Neuronal stem cell (in vitro differentiated cells): Measurements from ENCODE around the gene LNX1.

Source experiments
- DNase-seq: peaks from one replicate; pipeline ENCODE4 v3.0.0-alpha.2; 2013; ENCODE audit warnings: low spot score
- H2AFZ ChIP-seq: one replicate; pipeline ENCODE4 v1.6.1; 2013; ENCODE audit warnings: mild to moderate bottlenecking, low read length, inconsistent platforms
- H2AK5ac ChIP-seq: 2 replicates; pipeline ENCODE4 v1.6.1; 2013; ENCODE audit warnings: low read depth, mild to moderate bottlenecking, inconsistent platforms, low read length, moderate library complexity, mixed read lengths
- H2BK120ac ChIP-seq: 2 replicates; pipeline ENCODE4 v1.6.1; 2013; ENCODE audit warnings: low read depth, mild to moderate bottlenecking, inconsistent platforms, low read length, moderate library complexity, mixed read lengths
- H2BK12ac ChIP-seq: one replicate; pipeline ENCODE4 v1.6.1; 2013; ENCODE audit warnings: low read length, inconsistent platforms
- H2BK15ac ChIP-seq: 2 replicates; pipeline ENCODE4 v1.6.1; 2013; ENCODE audit warnings: mild to moderate bottlenecking, low read length, inconsistent platforms, mixed read lengths
- H2BK5ac ChIP-seq: one replicate; pipeline ENCODE4 v1.6.1; 2013; ENCODE audit warnings: inconsistent platforms, mild to moderate bottlenecking, low read length, moderate library complexity
- H3K14ac ChIP-seq: one replicate; pipeline ENCODE4 v1.6.1; 2013; ENCODE audit warnings: low read length, inconsistent platforms
- H3K18ac ChIP-seq: 2 replicates; pipeline ENCODE4 v1.6.1; 2013; ENCODE audit warnings: low read length, inconsistent platforms
- H3K23ac ChIP-seq: 2 replicates; pipeline ENCODE4 v1.6.1; 2013; ENCODE audit warnings: low read depth, mild to moderate bottlenecking, mixed read lengths, low read length, inconsistent platforms; ENCODE audit not compliant: poor library complexity
- H3K27ac ChIP-seq: replicated peaks from 3 replicates; pipeline ENCODE4 v1.5.1; 2013; ENCODE audit warnings: low read length, inconsistent platforms
- H3K27me3 ChIP-seq, 3 experiments: 2 replicates each; pipeline ENCODE4 v1.6.1; 2013; ENCODE audit warnings: low read length in 3 of 3, mild to moderate bottlenecking in 2 of 3, inconsistent platforms in 1 of 3, low read depth in 1 of 3, mixed read lengths in 1 of 3, moderate library complexity in 1 of 3; ENCODE audit not compliant: control insufficient read depth in 3 of 3, insufficient read depth in 3 of 3
- H3K36me3 ChIP-seq, 2 donors: replicated peaks in 1 of 2; 2 replicates each; pipeline ENCODE4 v1.6.1; 2013; ENCODE audit warnings: low read length in 2 of 2; ENCODE audit not compliant: control insufficient read depth in 2 of 2, insufficient read depth in 2 of 2
- H3K4ac ChIP-seq: 2 replicates; pipeline ENCODE4 v1.6.1; 2013; ENCODE audit warnings: inconsistent platforms, mild to moderate bottlenecking, low read length, moderate library complexity
- H3K4me1 ChIP-seq, 2 donors: 1 replicate in 1 of 2; 2 replicates in 1 of 2; pipeline ENCODE4 v1.6.1; 2013; ENCODE audit warnings: low read length in 2 of 2, low read depth in 1 of 2; ENCODE audit not compliant: control insufficient read depth in 2 of 2, insufficient read depth in 1 of 2
- H3K4me2 ChIP-seq: one replicate; pipeline ENCODE4 v1.6.1; 2013; ENCODE audit warnings: mild to moderate bottlenecking, low read length, inconsistent platforms; ENCODE audit not compliant: insufficient read depth, poor library complexity, severe bottlenecking
- H3K4me3 ChIP-seq, 2 donors: 2 replicates each; pipeline ENCODE4 v1.5.1; 2013; ENCODE audit warnings: low read length in 2 of 2, mild to moderate bottlenecking in 2 of 2, inconsistent platforms in 1 of 2, moderate library complexity in 1 of 2
- H3K79me1 ChIP-seq: one replicate; pipeline ENCODE4 v1.6.1; 2013; ENCODE audit warnings: low read depth, mild to moderate bottlenecking, inconsistent platforms, low read length, moderate library complexity
- H3K9ac ChIP-seq: one replicate; pipeline ENCODE4 v1.6.1; 2013; ENCODE audit warnings: mild to moderate bottlenecking, low read depth, low read length, inconsistent platforms; ENCODE audit not compliant: poor library complexity
- H3K9me3 ChIP-seq, 2 donors: replicated peaks in 1 of 2; 2 replicates each; pipeline versions ENCODE3 to v1.6.1; 2013; ENCODE audit warnings: low read length in 2 of 2, mild to moderate bottlenecking in 2 of 2, inconsistent platforms in 1 of 2, low read depth in 1 of 2, mixed read lengths in 1 of 2, moderate library complexity in 1 of 2; ENCODE audit not compliant: control insufficient read depth in 2 of 2, insufficient read depth in 1 of 2
- H4K8ac ChIP-seq: one replicate; pipeline ENCODE4 v1.6.1; 2013; ENCODE audit warnings: low read depth, mild to moderate bottlenecking, inconsistent platforms, low read length, moderate library complexity
- H4K91ac ChIP-seq: one replicate; pipeline ENCODE4 v1.6.1; 2013; ENCODE audit warnings: low read length, low read depth, mild to moderate bottlenecking, inconsistent platforms; ENCODE audit not compliant: poor library complexity
- WGBS, 2 donors: extraction: QIAGEN DNeasy Blood & Tissue Kit; methylation state at CpG; one replicate each; pipeline ENCODE4 v1.1.7; 2013; ENCODE audit warnings: missing lambda C conversion rate in 2 of 2, mixed read lengths in 1 of 2; ENCODE audit not compliant: insufficient read length in 2 of 2, insufficient replicate concordance in 1 of 2; ENCODE audit errors: extremely low coverage in 2 of 2; 5-methylcytosine and 5-hydroxymethylcytosine counted together

LNX1 gene

GRCh38 chr4:53589511-53589910 is 1.8 kb downstream of the LNX1 start:
- H2AK5ac ChIP-seq: no peak overlapping the region
- H2BK5ac ChIP-seq: no peak overlapping the region
- no peak for DNase-seq
- H3K14ac ChIP-seq: no peak overlapping the region
- H2BK12ac ChIP-seq: no peak overlapping the region
- H2BK15ac ChIP-seq: no peak overlapping the region
- no peak overlapping the region for H3K27ac ChIP-seq
- no peak overlapping the region for H3K4me3 ChIP-seq
- no peaks in the 10 kb centered on the region for H3K79me1 ChIP-seq
- no peak overlapping the region for H3K23ac ChIP-seq
- no peaks in the 10 kb centered on the region for H3K9me3 ChIP-seq
- no peak overlapping the region for H3K4me2 ChIP-seq
- H2AFZ ChIP-seq: no peak overlapping the region
- no peak overlapping the region for H3K18ac ChIP-seq
- H3K27me3 ChIP-seq: no peaks in the 10 kb centered on the region
- H2BK120ac ChIP-seq: no peak overlapping the region
- no peak overlapping the region for H4K91ac ChIP-seq
- H4K8ac ChIP-seq: no peak overlapping the region
- H3K36me3 ChIP-seq: no peaks in the 10 kb centered on the region
- WGBS, 2 donors: no CpG with 5 or more reads among the region's 2 CpGs
- peaks cover 0 to 10% of the 10 kb centered on the region in 2 donors for H3K4me1 ChIP-seq
- no peak overlapping the region for H3K9ac ChIP-seq
- no peak overlapping the region for H3K4ac ChIP-seq

DNA sequence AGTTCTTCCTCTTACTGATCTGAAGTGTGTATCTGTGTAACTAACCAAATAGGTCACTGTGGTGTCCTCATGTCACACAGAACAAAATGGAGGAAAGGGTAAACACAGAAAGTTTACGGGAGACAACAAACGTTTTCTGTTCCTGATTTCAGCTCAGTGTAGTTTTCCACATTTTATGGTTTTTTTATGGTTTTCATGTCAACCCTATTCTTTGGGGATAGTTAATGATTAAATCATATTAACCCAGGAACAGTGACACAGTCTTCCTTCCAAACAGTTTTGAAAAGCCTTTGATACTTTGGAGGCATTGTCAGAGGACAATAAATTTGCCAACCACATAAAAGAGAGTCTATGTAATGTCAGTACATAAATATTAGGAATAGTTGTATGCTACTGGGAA is 4.2 kb downstream of the LNX1 start:
- H3K4me1 ChIP-seq: peaks cover 0 to 6% of the 10 kb centered on the region in 2 donors
- H3K4me3 ChIP-seq: no peak overlapping the region
- H3K14ac ChIP-seq: no peak overlapping the region
- H4K8ac ChIP-seq: no peak overlapping the region
- no peak overlapping the region for H2BK120ac ChIP-seq
- no peaks in the 10 kb centered on the region for H3K79me1 ChIP-seq
- H2BK15ac ChIP-seq: no peak overlapping the region
- H3K4ac ChIP-seq: no peak overlapping the region
- H2BK5ac ChIP-seq: no peak overlapping the region
- H3K4me2 ChIP-seq: no peak overlapping the region
- no peak overlapping the region for H3K9ac ChIP-seq
- H2BK12ac ChIP-seq: no peak overlapping the region
- H4K91ac ChIP-seq: no peak overlapping the region
- no CpG with 5 or more reads among the region's 2 CpGs for WGBS, 2 donors
- no peak for DNase-seq
- H3K36me3 ChIP-seq: no peaks in the 10 kb centered on the region
- H3K18ac ChIP-seq: no peak overlapping the region
- H3K23ac ChIP-seq: no peak overlapping the region
- H2AK5ac ChIP-seq: no peak overlapping the region
- no peak overlapping the region for H3K27ac ChIP-seq
- H3K27me3 ChIP-seq: no peaks in the 10 kb centered on the region
- no peaks in the 10 kb centered on the region for H3K9me3 ChIP-seq
- H2AFZ ChIP-seq: no peak overlapping the region

DNA sequence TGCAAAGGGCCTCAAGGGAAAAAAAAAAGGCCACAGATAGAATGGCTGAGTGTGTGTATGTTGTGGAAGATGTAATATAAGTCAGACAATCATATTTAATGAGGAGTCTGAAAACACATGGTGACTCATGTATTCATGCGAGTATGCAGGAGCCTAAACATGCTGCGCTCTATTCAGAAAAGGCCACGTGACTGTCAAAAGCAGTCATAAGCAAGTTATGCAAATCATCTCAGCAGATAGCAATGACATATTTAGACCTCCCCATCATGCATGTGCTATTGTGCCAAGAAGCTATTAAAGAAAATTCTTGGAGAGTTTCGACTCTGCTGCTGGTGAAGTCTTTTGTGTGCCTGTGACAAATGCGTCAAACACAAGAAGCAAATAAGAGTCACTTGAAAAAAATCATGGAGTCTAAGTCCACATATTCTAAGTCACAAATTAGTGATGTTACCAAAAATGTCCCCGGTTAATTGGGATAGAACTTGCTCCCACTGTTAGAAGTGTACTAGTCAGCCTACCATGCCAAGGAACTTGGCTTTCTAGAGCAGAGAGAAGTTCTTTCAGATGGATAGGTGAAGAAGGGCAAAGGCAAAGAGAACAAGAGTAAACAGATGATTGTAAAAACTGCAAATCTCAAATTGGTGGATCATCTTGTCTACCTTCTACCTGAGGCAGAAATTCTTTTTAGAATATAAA is 5.0 kb downstream of the LNX1 start:
- no peaks in the 10 kb centered on the region for H3K79me1 ChIP-seq
- no peak for DNase-seq

DNA sequence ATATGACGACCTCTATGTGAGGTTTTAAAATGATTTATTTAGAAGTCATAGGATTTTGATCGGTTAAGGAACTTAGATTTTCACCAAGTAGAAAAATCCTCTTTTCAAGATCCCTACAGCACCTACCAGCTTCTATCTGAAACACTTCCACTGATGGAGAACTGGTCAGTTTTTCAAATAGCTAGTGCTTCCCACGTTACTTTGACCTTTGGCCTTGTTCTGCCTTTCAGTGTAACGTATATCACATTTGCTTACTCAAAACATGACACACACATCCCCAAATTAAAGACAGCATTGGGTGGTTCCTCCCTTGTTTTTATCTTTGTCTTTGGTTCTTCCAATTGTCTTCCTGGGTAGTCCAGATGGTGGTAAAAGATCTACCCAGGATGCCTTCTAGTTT is 6.6 kb downstream of the LNX1 start:
- no peak overlapping the region for H2AK5ac ChIP-seq
- WGBS, 2 donors: no CpG with 5 or more reads among the region's 4 CpGs
- no peak overlapping the region for H4K91ac ChIP-seq

More for the DNA sequence above, 5.0 kb downstream of the LNX1 start:
- H2AK5ac ChIP-seq: no peak overlapping the region
- no peak overlapping the region for H3K23ac ChIP-seq
- no peaks in the 10 kb centered on the region for H3K36me3 ChIP-seq
- no peaks in the 10 kb centered on the region for H3K27me3 ChIP-seq
- H3K27ac ChIP-seq: no peak overlapping the region
- WGBS, 2 donors: no CpG with 5 or more reads among the region's 6 CpGs
- H4K8ac ChIP-seq: no peak overlapping the region
- H2BK5ac ChIP-seq: no peak overlapping the region
- no peaks in the 10 kb centered on the region for H3K9me3 ChIP-seq
- H3K4me3 ChIP-seq: no peak overlapping the region
- no peak overlapping the region for H3K18ac ChIP-seq
- H2BK12ac ChIP-seq: no peak overlapping the region
- no peak overlapping the region for H3K14ac ChIP-seq
- no peak overlapping the region for H3K9ac ChIP-seq
- no peak overlapping the region for H2BK120ac ChIP-seq
- H3K4me2 ChIP-seq: no peak overlapping the region
- no peak overlapping the region for H2BK15ac ChIP-seq
- no peak overlapping the region for H4K91ac ChIP-seq
- no peak overlapping the region for H3K4ac ChIP-seq
- peaks cover 0 to 2% of the 10 kb centered on the region in 2 donors for H3K4me1 ChIP-seq
- no peak overlapping the region for H2AFZ ChIP-seq

More for the DNA sequence above, 6.6 kb downstream of the LNX1 start:
- Histone ChIP-seq H3K9me3 (no peaks in the 10 kb centered on the region), H3K23ac (no peak overlapping the region), H2BK15ac (no peak overlapping the region), H3K4me3 (no peak overlapping the region), H3K79me1 (no peaks in the 10 kb centered on the region), H2AFZ (no peak overlapping the region), H4K8ac (no peak overlapping the region), H2BK5ac (no peak overlapping the region), H3K4me1 (no peaks in the 10 kb centered on the region), H3K14ac (no peak overlapping the region), H2BK12ac (no peak overlapping the region), H3K36me3 (no peaks in the 10 kb centered on the region), H2BK120ac (no peak overlapping the region), H3K9ac (no peak overlapping the region), H3K27ac (no peak overlapping the region), H3K4ac (no peak overlapping the region), H3K18ac (no peak overlapping the region), H3K27me3 (no peaks in the 10 kb centered on the region), H3K4me2 (no peak overlapping the region)
- no peak for DNase-seq
